ENCODE results near the gene TSPYL6. TPM values are rescaled to one million over a fixed set of nuclear protein-coding genes. Genes with fewer than 3 reads are reported as not detected.

TSPYL6 gene
- total RNA-seq, 2 experiments from 2014 or later = not detected

- Mint-ChIP-seq H3K4me3 (no peak overlapping the region), H3K4me1 (ENCODE audit: low read depth) (peaks cover 3% of the 10 kb centered on the region), H3K36me3 (ENCODE audit: low read depth) (no peaks in the 10 kb centered on the region), H3K9me3 (no peaks in the 10 kb centered on the region), H3K27me3 (ENCODE audit: low read depth) (no peaks in the 10 kb centered on the region), H3K27ac (no peak overlapping the region)
- intact Hi-C loops (cut with micrococcal nuclease) = loop anchor here (5.0 kb wide), 4 partner anchors 124 to 494 kb away; partner anchors contain the start of gene SPTBN1
- no peak for DNase-seq
- CTCF ChIA-PET = interaction anchor here (0.6 kb wide), 2 partner anchors 216 to 542 kb away, joined by 3 to 5 read pairs; no protein-coding TSS in a partner anchor
These were observed 47.4 kb downstream of the TSPYL6 start for GRCh38 chr2:54208364-54209240.

- H3K27ac Mint-ChIP-seq = no peak overlapping the region
- H3K27me3 Mint-ChIP-seq (ENCODE audit: low read depth) = no peaks in the 10 kb centered on the region
- intact Hi-C loops (cut with micrococcal nuclease) = loop anchor here (5.0 kb wide), 4 partner anchors 125 to 495 kb away; partner anchors contain the start of gene SPTBN1
- peaks cover 3% of the 10 kb centered on the region for H3K4me1 Mint-ChIP-seq (ENCODE audit: low read depth)
- DNase-seq = no peak
- CTCF ChIA-PET = interaction anchor here (0.6 kb wide), 2 partner anchors 217 to 543 kb away, joined by 3 to 5 read pairs; no protein-coding TSS in a partner anchor
- no peaks in the 10 kb centered on the region for H3K36me3 Mint-ChIP-seq (ENCODE audit: low read depth)
- no peaks in the 10 kb centered on the region for H3K9me3 Mint-ChIP-seq
- H3K4me3 Mint-ChIP-seq = no peak overlapping the region
These were observed 48.3 kb downstream of the TSPYL6 start for GRCh38 chr2:54207666-54208195.

- CTCF ChIA-PET = interaction anchor here (1.0 kb wide), 1 partner anchor 150 kb away, joined by 4 read pairs; no protein-coding TSS in a partner anchor
- intact Hi-C loops (cut with micrococcal nuclease) = loop anchor here (1.0 to 5.0 kb wide), 5 partner anchors 126 to 496 kb away; partner anchors contain the start of gene SPTBN1
- Mint-ChIP-seq H3K27me3 (ENCODE audit: low read depth) (no peaks in the 10 kb centered on the region), H3K9me3 (no peaks in the 10 kb centered on the region), H3K27ac (no peak overlapping the region), H3K36me3 (ENCODE audit: low read depth) (no peaks in the 10 kb centered on the region), H3K4me1 (ENCODE audit: low read depth) (peaks cover 3% of the 10 kb centered on the region), H3K4me3 (no peak overlapping the region)
- DNase-seq = no peak
These were observed 49.4 kb downstream of the TSPYL6 start for GRCh38 chr2:54206596-54206995.

DNA sequence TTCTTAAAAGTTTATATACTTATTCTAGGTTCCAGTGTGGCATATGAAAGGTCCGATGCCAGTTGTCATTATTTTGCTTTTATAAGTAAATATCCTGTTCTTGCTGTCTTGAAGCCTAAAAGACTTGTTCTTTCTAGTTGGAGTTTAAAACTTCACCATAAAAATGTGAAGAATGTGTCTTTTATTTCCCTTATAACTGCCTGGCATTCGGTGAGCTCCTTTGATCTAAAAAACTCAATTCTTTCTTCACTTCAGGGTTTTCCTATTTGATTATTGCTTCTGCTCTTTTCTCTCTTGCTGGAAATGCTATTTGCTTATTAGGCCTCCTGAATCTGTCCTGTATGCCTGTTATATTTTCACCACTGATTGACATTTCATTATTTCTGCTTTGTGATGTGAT, 51.6 kb downstream of the TSPYL6 start:
- intact Hi-C loops (cut with micrococcal nuclease) = no loop called here
- Mint-ChIP-seq H3K4me1 (ENCODE audit: low read depth) (peaks cover 3% of the 10 kb centered on the region), H3K36me3 (ENCODE audit: low read depth) (no peaks in the 10 kb centered on the region), H3K9me3 (no peaks in the 10 kb centered on the region), H3K4me3 (no peak overlapping the region), H3K27me3 (ENCODE audit: low read depth) (no peaks in the 10 kb centered on the region), H3K27ac (no peak overlapping the region)
- CTCF ChIA-PET = interaction anchor here (0.5 kb wide), 1 partner anchor 287 kb away, joined by 5 read pairs; no protein-coding TSS in a partner anchor
- DNase-seq = no peak

Other genes starting within 250 kb of the TSPYL6 start
- 1 to 10 TPM; 6.8 to 7.3 TPM for gene ACYP2, start 140.6 kb downstream of the TSPYL6 start, total RNA-seq
- 100 to 1,000 TPM; 103 to 107 TPM for gene SPTBN1, start 200.1 kb upstream of the TSPYL6 start, total RNA-seq

Measured in activated naive CD4-positive, alpha-beta T cell treated with anti-CD3 and anti-CD28 coated beads for 36 hours (primary cell).